ENCODE data around the gene RASL10A. TPM values are rescaled to one million over a fixed set of nuclear protein-coding genes. Genes with fewer than 3 reads are reported as not detected.

Gene RASL10A
- total RNA-seq, 2 donors from 2014 or later, result 0.42 to 1.3 TPM

DNA sequence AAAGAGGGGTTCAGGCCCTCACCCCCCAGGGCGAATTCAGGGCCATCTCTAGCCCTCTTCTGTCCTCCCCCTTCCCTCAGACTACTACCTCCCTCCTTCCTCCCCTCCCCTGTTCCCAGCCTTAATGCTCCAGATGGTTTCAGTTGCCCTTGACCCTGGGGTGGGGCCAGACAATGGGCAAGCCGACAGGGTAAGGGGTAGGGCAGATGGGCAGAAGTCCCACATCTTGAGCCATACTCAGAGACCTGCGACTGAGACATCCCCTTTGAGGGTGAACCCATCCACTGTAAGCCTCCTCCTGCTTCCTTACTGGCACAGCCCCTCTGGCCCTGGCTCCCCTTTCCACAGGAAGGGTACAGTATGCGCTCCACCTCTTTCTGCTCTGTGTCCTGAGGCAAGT, 49.6 kb downstream of the RASL10A start:
- H3K36me3 ChIP-seq, result peaks cover 4% of the 10 kb centered on the region

DNA sequence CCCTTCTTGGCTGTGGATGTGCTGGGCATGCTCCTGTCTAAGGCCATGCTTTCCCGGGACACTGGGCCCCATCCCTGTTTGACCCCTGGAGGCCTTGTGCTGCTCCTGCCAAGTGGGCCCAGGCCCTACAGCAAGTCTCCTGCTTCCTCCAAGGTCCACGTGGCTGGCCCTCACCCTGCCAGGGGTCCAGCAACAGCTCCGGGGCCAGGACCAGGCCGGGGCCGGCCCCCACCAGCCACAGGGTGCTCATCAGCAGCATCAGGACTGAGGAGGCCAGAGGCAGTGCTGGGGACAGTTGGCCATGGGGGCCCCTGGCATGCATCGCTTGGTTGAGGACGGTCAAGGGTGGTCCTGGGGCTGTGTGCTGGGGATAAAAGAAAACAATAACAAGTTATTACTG, 50.2 kb downstream of the RASL10A start:
- intact Hi-C loops (cut with DNase I), result no loop called here
- H3K9me3 ChIP-seq, result no peaks in the 10 kb centered on the region
- H3K4me1 ChIP-seq, result peaks cover 15% of the 10 kb centered on the region
- no peak overlapping the region for H3K9ac ChIP-seq (ENCODE audit: low read depth in 2 of 2, low read length in 2 of 2)
- TF ChIP-seq, protein P1, sequence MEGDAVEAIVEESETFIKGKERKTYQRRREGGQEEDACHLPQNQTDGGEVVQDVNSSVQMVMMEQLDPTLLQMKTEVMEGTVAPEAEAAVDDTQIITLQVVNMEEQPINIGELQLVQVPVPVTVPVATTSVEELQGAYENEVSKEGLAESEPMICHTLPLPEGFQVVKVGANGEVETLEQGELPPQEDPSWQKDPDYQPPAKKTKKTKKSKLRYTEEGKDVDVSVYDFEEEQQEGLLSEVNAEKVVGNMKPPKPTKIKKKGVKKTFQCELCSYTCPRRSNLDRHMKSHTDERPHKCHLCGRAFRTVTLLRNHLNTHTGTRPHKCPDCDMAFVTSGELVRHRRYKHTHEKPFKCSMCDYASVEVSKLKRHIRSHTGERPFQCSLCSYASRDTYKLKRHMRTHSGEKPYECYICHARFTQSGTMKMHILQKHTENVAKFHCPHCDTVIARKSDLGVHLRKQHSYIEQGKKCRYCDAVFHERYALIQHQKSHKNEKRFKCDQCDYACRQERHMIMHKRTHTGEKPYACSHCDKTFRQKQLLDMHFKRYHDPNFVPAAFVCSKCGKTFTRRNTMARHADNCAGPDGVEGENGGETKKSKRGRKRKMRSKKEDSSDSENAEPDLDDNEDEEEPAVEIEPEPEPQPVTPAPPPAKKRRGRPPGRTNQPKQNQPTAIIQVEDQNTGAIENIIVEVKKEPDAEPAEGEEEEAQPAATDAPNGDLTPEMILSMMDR (IDR thresholded peaks at IDR 0.05), result no peak
- DNase-seq, result no peak
- H3K27me3 ChIP-seq, result no peaks in the 10 kb centered on the region
- H3K27ac ChIP-seq, result no peak overlapping the region
- H3K4me3 ChIP-seq, result no peak overlapping the region
- H3K36me3 ChIP-seq, result peaks cover 4% of the 10 kb centered on the region

More for the DNA sequence above, 49.6 kb downstream of the RASL10A start:
- Histone ChIP-seq H3K4me1 (peaks cover 18% of the 10 kb centered on the region), H3K27me3 (no peaks in the 10 kb centered on the region), H3K9ac (ENCODE audit: low read depth in 2 of 2, low read length in 2 of 2) (peak overlapping the region in 1 of 2 donors; percentile 95), H3K27ac (no peak overlapping the region), H3K4me3 (no peak overlapping the region), H3K9me3 (no peaks in the 10 kb centered on the region)
- DNase-seq, result no peak
- TF ChIP-seq, protein P1 (IDR thresholded peaks at IDR 0.05), result no peak
- intact Hi-C loops (cut with DNase I), result no loop called here

DNA sequence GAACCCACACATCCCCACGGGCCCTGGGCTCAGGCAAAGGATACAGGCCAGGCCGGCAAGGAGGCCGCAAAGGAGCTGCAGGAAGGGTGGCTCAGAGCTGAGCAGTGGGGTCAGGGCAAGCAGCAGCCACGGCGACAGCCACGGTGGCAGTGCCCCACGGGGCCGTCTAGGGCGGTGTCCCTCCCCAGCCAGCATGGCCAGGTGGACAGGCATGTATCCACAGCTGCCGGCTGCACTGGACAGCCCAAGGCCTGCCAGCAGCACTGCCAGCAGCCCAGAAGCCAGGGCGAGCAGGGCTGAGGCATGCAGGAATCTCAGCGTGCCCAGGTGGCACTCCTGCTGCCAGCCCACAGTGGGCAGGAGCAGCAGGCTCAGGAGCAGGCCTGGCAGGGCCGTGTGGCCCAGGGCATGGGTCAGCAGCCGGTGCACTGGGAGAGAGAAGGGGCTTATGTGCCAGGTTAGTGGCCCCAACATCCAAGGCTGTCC, 51.7 kb downstream of the RASL10A start:
- no peak overlapping the region for H3K27ac ChIP-seq
- TF ChIP-seq, protein P1 (IDR thresholded peaks at IDR 0.05), result no peak
- no peaks in the 10 kb centered on the region for H3K9me3 ChIP-seq
- intact Hi-C loops (cut with DNase I), result no loop called here
- no peak for DNase-seq
- H3K4me1 ChIP-seq, result peaks cover 12% of the 10 kb centered on the region
- peaks cover 4% of the 10 kb centered on the region for H3K36me3 ChIP-seq
- no peak overlapping the region for H3K9ac ChIP-seq (ENCODE audit: low read depth in 2 of 2, low read length in 2 of 2)
- H3K27me3 ChIP-seq, result no peaks in the 10 kb centered on the region
- no peak overlapping the region for H3K4me3 ChIP-seq

Small RNA genes lying within 50 kb of the gene (microRNA-seq; reads per million reads assigned to microRNA genes)
- 9.9 reads per million, percentile 15 among the genes with 10 or more reads in this experiment for gene MIR3653

Other genes with a start within 250 kb of the RASL10A start
- gene KREMEN1, start 242.7 kb downstream of the RASL10A start, total RNA-seq, result 10 to 100 TPM; 20.2 to 20.7 TPM
- gene EMID1, start 109.8 kb downstream of the RASL10A start, total RNA-seq, result 1 to 10 TPM; 4.4 TPM
- gene RHBDD3, start 47.7 kb downstream of the RASL10A start, total RNA-seq, result 10 to 100 TPM; 15.4 to 32.0 TPM
- gene EWSR1, start 47.4 kb downstream of the RASL10A start, total RNA-seq, result 100 to 1,000 TPM; 145 to 236 TPM
- gene GAS2L1, start 9.0 kb downstream of the RASL10A start, total RNA-seq, result 10 to 100 TPM; 16.6 to 41.1 TPM
- 100 to 1,000 TPM in 1 of 2 donors, 10 to 100 TPM in 1; 90.4 to 120 TPM for gene AP1B1, start 72.9 kb upstream of the RASL10A start, total RNA-seq
- not detected for gene RFPL1, start 122.9 kb upstream of the RASL10A start, total RNA-seq
- under 1 TPM; 0.42 TPM for gene NEFH, start 164.5 kb upstream of the RASL10A start, total RNA-seq
- 10 to 100 TPM; 19.9 to 33.5 TPM for gene THOC5, start 238.1 kb upstream of the RASL10A start, total RNA-seq